ENCODE measurements around the gene IFI27L1.

IFI27L1 gene

DNA sequence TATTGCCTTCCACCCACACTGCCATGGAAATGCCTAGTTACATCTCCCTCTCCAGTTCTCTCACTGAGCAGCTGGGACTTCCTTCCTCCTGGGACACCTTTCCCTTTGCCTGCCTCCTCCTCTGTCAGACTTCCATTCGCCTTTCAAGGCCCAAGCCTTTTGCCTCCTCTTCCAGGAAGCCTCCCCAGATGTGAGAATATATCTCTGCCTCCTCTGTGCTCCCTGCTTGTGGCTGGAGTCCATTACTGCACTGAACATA lies 45.2 kb downstream of the IFI27L1 start:
- H3K27ac Mint-ChIP-seq = no peak overlapping the region
- H3K9me3 Mint-ChIP-seq = peaks cover 9% of the 10 kb centered on the region
- peaks cover 18% of the 10 kb centered on the region for H3K4me1 Mint-ChIP-seq
- no peak overlapping the region for H3K4me3 Mint-ChIP-seq
- H3K36me3 Mint-ChIP-seq = no peaks in the 10 kb centered on the region
- peaks cover 2% of the 10 kb centered on the region for H3K27me3 Mint-ChIP-seq

GRCh38 chr14:94126800-94127199 lies 45.7 kb downstream of the IFI27L1 start:
- no peak overlapping the region for H3K4me3 Mint-ChIP-seq
- H3K27ac Mint-ChIP-seq = no peak overlapping the region
- peaks cover 18% of the 10 kb centered on the region for H3K4me1 Mint-ChIP-seq
- H3K27me3 Mint-ChIP-seq = peaks cover 2% of the 10 kb centered on the region
- no peaks in the 10 kb centered on the region for H3K36me3 Mint-ChIP-seq
- H3K9me3 Mint-ChIP-seq = peaks cover 9% of the 10 kb centered on the region

DNA sequence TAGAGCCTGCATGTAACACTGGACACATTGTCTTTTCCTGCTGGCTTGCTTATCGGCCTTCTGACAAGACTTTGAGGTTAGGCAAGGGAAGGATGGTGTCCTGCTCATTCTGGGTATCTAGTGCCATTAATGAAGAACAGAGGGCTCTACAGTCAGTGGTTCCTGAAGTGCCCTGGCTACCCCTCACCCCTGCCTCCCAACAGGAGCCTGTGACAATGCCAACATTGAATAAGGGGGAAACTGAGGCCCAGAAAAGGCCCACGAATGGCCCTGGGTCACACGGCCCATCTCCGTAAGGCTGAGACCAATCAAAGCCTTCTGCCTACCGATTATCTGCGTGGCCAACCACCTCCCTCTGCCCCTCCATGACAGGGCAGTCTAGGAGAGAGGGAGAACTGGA lies 46.2 kb downstream of the IFI27L1 start:
- Mint-ChIP-seq H3K27ac (peak overlapping the region; percentile 19), H3K9me3 (peaks cover 9% of the 10 kb centered on the region), H3K27me3 (peaks cover 2% of the 10 kb centered on the region), H3K36me3 (no peaks in the 10 kb centered on the region), H3K4me3 (no peak overlapping the region), H3K4me1 (peaks cover 18% of the 10 kb centered on the region)

GRCh38 chr14:94128216-94128839 lies 47.2 kb downstream of the IFI27L1 start:
- no peaks in the 10 kb centered on the region for H3K36me3 Mint-ChIP-seq
- peaks cover 2% of the 10 kb centered on the region for H3K27me3 Mint-ChIP-seq
- H3K9me3 Mint-ChIP-seq = no peaks in the 10 kb centered on the region
- H3K27ac Mint-ChIP-seq = no peak overlapping the region
- peaks cover 18% of the 10 kb centered on the region for H3K4me1 Mint-ChIP-seq
- peak overlapping the region; percentile 89 for H3K4me3 Mint-ChIP-seq

- Mint-ChIP-seq H3K4me3 (peak within 1 kb of the TSS; percentile 89), H3K27ac (peak within 1 kb of the TSS; percentile 73), H3K4me1 (peaks cover 18% of the 10 kb centered on the region), H3K27me3 (peaks cover 2% of the 10 kb centered on the region), H3K9me3 (no peaks in the 10 kb centered on the region), H3K36me3 (no peaks in the 10 kb centered on the region)
Measured at GRCh38 chr14:94129111-94129757, 48.1 kb downstream of the IFI27L1 start, which contains the start of gene IFI27L2. Gene IFI27L2, minus strand, starts transcription at chr14:94129604. Its CDS starts 40 bp downstream, at chr14:94129564.

DNA sequence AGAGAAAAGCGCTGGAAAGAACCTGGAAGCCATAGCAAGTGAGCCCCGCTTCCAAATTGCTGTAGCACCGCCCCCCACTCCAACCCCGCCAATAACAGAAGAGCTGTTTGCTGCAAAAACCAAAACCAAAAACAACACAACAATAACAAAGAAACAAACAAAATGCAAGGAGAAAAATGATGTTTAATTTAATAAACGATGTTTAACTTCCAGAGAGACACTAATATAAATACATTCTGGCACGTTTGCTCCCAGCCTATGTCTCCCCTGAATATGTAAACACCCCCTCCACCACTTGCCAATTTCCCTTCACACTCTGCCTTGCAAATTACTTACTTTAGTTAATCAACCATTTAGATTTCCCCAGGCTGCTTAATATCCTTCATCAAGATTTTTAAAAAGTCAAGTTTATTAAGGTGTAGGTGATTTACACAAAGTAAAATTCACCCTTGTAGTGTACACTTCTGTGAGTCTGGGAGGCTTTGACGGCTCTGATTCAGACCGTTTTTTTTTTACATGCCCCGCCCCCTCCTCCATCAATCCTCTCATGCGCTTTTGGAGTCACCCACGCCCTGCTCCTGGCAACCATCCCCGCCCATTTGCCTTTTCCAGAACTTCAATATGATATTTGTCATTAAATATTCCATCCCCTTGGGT lies 48.8 kb downstream of the IFI27L1 start:
- peak overlapping the region; percentile 89 for H3K4me3 Mint-ChIP-seq
- H3K4me1 Mint-ChIP-seq = peaks cover 18% of the 10 kb centered on the region
- H3K9me3 Mint-ChIP-seq = no peaks in the 10 kb centered on the region
- H3K27me3 Mint-ChIP-seq = peaks cover 2% of the 10 kb centered on the region
- H3K36me3 Mint-ChIP-seq = no peaks in the 10 kb centered on the region
- H3K27ac Mint-ChIP-seq = peak overlapping the region; percentile 73

GRCh38 chr14:94132285-94132887 lies 51.3 kb downstream of the IFI27L1 start:
- no peaks in the 10 kb centered on the region for H3K36me3 Mint-ChIP-seq
- H3K4me1 Mint-ChIP-seq = peaks cover 23% of the 10 kb centered on the region
- no peak overlapping the region for H3K4me3 Mint-ChIP-seq
- peaks cover 2% of the 10 kb centered on the region for H3K27me3 Mint-ChIP-seq
- no peak overlapping the region for H3K27ac Mint-ChIP-seq
- H3K9me3 Mint-ChIP-seq = no peaks in the 10 kb centered on the region

DNA sequence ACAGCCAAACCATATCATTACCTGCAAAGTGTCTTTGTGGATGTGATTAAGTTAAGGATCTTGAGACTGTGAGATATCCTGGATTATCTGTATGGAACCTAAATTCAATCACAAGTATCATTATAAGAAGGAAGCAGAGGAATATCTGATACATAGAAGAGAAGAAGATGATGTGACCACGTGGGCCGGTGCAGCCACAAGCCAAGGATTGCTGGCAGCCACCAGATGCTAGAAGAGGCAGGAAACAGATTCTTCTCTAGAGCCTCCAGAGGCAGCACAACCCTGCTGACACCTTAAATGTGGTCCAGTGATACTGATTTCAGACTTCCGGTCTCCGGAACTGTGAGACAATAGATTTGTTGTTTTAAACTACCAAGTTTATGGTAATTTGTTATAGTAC lies 54.4 kb downstream of the IFI27L1 start:
- Mint-ChIP-seq H3K9me3 (no peaks in the 10 kb centered on the region), H3K27me3 (peaks cover 4% of the 10 kb centered on the region), H3K36me3 (no peaks in the 10 kb centered on the region), H3K27ac (no peak overlapping the region), H3K4me1 (peaks cover 6% of the 10 kb centered on the region), H3K4me3 (no peak overlapping the region)

- H3K9me3 Mint-ChIP-seq = no peaks in the 10 kb centered on the region
- no peak overlapping the region for H3K4me3 Mint-ChIP-seq
- peaks cover 3% of the 10 kb centered on the region for H3K27me3 Mint-ChIP-seq
- no peak overlapping the region for H3K27ac Mint-ChIP-seq
- H3K4me1 Mint-ChIP-seq = peaks cover 5% of the 10 kb centered on the region
- no peaks in the 10 kb centered on the region for H3K36me3 Mint-ChIP-seq
Measured at GRCh38 chr14:94136575-94137331, 55.6 kb downstream of the IFI27L1 start.

GRCh38 chr14:94138251-94138650 lies 57.1 kb downstream of the IFI27L1 start:
- Mint-ChIP-seq H3K9me3 (no peaks in the 10 kb centered on the region), H3K27me3 (peaks cover 3% of the 10 kb centered on the region), H3K4me3 (no peak overlapping the region), H3K36me3 (no peaks in the 10 kb centered on the region), H3K4me1 (peaks cover 5% of the 10 kb centered on the region), H3K27ac (no peak overlapping the region)

DNA sequence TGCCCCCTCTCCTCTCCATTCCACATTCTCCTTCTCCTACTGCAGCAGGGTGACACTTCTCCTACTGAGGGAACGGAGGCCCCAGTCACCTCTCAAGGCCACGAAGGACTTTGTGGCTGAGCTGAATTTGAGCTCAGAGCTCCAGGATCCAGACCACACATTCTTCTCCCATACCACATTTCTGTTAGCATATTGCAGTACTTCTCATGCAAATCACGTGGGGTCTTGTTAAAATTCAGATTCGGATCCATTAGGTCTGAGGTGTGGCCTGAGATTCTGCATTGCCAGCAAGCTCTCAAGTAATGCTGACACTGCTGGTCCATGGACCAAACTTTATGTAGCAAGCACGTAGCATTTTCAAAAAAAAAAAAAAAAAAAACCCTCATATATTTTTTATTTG lies 57.9 kb downstream of the IFI27L1 start:
- H3K4me3 Mint-ChIP-seq = no peak overlapping the region
- H3K27ac Mint-ChIP-seq = peak overlapping the region; percentile 66
- H3K4me1 Mint-ChIP-seq = peaks cover 5% of the 10 kb centered on the region
- H3K9me3 Mint-ChIP-seq = no peaks in the 10 kb centered on the region
- no peaks in the 10 kb centered on the region for H3K36me3 Mint-ChIP-seq
- peaks cover 3% of the 10 kb centered on the region for H3K27me3 Mint-ChIP-seq

- Mint-ChIP-seq H3K27ac (no peak overlapping the region), H3K4me3 (no peak overlapping the region), H3K36me3 (no peaks in the 10 kb centered on the region), H3K9me3 (no peaks in the 10 kb centered on the region), H3K27me3 (peaks cover 3% of the 10 kb centered on the region), H3K4me1 (peaks cover 7% of the 10 kb centered on the region)
Measured at GRCh38 chr14:94139421-94139820, 58.3 kb downstream of the IFI27L1 start.

DNA sequence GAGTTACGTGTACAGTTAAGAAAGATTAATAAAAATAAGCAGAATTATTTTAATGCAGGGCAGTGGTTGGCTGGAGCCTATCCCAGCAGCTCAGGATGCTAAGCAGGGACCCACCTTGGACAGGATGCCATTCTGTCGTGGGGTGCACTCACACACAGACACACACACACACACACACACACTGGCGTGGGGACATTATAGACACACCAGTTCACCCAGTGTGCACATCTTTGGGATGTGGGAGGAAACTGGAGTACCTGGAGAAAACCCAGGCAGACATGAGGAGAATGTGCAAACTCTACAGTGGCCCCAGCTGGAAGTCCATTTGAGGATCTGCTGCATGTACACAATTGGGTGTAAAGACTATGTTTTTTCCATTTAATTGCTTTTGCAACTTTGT lies 61.1 kb downstream of the IFI27L1 start:
- Mint-ChIP-seq H3K36me3 (no peaks in the 10 kb centered on the region), H3K4me1 (peaks cover 11% of the 10 kb centered on the region), H3K27me3 (peaks cover 3% of the 10 kb centered on the region), H3K9me3 (no peaks in the 10 kb centered on the region), H3K4me3 (no peak overlapping the region), H3K27ac (no peak overlapping the region)

GRCh38 chr14:94142836-94143235 lies 61.7 kb downstream of the IFI27L1 start:
- Mint-ChIP-seq H3K27ac (no peak overlapping the region), H3K27me3 (peaks cover 3% of the 10 kb centered on the region), H3K4me3 (no peak overlapping the region), H3K4me1 (peaks cover 11% of the 10 kb centered on the region), H3K9me3 (no peaks in the 10 kb centered on the region), H3K36me3 (no peaks in the 10 kb centered on the region)

GRCh38 chr14:94143239-94143638 lies 62.1 kb downstream of the IFI27L1 start:
- peaks cover 3% of the 10 kb centered on the region for H3K27me3 Mint-ChIP-seq
- H3K4me1 Mint-ChIP-seq = peaks cover 11% of the 10 kb centered on the region
- H3K36me3 Mint-ChIP-seq = no peaks in the 10 kb centered on the region
- no peaks in the 10 kb centered on the region for H3K9me3 Mint-ChIP-seq
- H3K4me3 Mint-ChIP-seq = no peak overlapping the region
- H3K27ac Mint-ChIP-seq = no peak overlapping the region
